Measurements from ENCODE around the gene RHOG. TPM values are rescaled to one million over a fixed set of nuclear protein-coding genes. Genes with fewer than 3 reads are reported as not detected.

RHOG gene
- total RNA-seq, 4 donors from 2014 or later, result 21.7 to 146 (median 80.6) TPM

DNA sequence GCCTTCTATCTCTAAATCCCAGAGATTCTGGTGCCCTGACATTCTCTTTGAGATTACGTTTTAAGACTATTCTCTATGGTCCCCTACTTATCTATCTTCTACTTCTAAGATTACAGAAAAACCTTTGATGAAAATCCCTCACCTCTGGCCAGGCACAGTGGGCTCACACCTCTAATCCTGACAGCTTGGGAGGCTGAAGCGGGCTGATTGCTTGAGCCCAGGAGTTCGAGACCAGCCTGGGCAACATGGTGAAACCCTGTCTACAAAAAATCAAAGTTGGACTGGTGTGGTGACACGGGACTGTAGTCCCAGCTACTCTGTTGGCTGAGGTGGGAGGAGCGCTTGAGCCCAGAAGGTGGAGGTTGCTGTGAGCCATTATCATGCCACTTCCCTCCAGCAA is 57.8 kb downstream of the RHOG start:
- H3K36me3 ChIP-seq, result peaks cover 0 to 24% (median 8%) of the 10 kb centered on the region in 4 donors
- 86 to 89% methylated on average over 1 to 5 of the region's 5 CpGs for WGBS, 2 donors (ENCODE audit: low coverage in 1 of 2)
- H3K4me1 ChIP-seq, result peaks cover 0 to 44% (median 6%) of the 10 kb centered on the region in 4 donors
- no peaks in the 10 kb centered on the region for H3K27me3 ChIP-seq
- DNase-seq, result no peak
- in situ Hi-C loops (cut with MboI; ENCODE audit: low pct_ligation_motif_present in 1 of 4, low pct_unique_long_range_greater_than_20kb in 1 of 4, low sequenced_read_pairs in 3 of 4), result no loop called here
- peak overlapping the region in 1 of 4 donors; percentile 12 for H3K27ac ChIP-seq
- H3K9me3 ChIP-seq, result no peaks in the 10 kb centered on the region
- TF ChIP-seq EP300 (IDR thresholded peaks at IDR 0.05; ENCODE audit: low read depth), result no peak
- no peak for TF ChIP-seq POLR2AphosphoS5 (IDR thresholded peaks at IDR 0.05)
- TF ChIP-seq, protein P1, sequence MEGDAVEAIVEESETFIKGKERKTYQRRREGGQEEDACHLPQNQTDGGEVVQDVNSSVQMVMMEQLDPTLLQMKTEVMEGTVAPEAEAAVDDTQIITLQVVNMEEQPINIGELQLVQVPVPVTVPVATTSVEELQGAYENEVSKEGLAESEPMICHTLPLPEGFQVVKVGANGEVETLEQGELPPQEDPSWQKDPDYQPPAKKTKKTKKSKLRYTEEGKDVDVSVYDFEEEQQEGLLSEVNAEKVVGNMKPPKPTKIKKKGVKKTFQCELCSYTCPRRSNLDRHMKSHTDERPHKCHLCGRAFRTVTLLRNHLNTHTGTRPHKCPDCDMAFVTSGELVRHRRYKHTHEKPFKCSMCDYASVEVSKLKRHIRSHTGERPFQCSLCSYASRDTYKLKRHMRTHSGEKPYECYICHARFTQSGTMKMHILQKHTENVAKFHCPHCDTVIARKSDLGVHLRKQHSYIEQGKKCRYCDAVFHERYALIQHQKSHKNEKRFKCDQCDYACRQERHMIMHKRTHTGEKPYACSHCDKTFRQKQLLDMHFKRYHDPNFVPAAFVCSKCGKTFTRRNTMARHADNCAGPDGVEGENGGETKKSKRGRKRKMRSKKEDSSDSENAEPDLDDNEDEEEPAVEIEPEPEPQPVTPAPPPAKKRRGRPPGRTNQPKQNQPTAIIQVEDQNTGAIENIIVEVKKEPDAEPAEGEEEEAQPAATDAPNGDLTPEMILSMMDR (IDR thresholded peaks at IDR 0.05), result no peak
- TF ChIP-seq POLR2A (IDR thresholded peaks at IDR 0.05), result no peak
- no peak overlapping the region for H3K4me3 ChIP-seq
- intact Hi-C loops (cut with DNase I; ENCODE audit: low total_unique reads), result no loop called here

DNA sequence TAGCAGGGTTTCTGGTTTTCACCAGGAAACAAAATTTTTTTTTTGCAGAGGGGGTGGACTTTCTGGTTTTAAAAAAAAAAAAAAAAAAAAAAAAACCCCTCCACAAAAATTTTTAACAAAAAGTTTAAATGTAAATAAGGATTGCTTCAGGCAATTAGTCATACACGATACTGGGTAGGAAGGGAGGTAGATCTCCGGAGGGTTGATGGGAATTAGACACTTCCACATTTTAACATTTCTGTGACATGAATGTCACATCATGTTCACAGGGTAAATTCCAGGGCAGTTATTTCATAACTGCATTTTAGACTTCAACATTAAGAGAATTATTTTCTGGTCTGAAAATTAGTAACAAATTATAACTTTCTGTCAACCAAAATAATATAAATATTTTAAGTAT is 59.3 kb downstream of the RHOG start:
- WGBS, 2 donors (ENCODE audit: low coverage in 1 of 2), result 33 to 42% methylated on average over 2 of the region's 2 CpGs
- no peak overlapping the region for H3K4me3 ChIP-seq
- peaks cover 0 to 33% (median 4%) of the 10 kb centered on the region in 4 donors for H3K4me1 ChIP-seq
- H3K36me3 ChIP-seq, result peaks cover 0 to 38% (median 14%) of the 10 kb centered on the region in 4 donors
- DNase-seq, result no peak
- in situ Hi-C loops (cut with MboI; ENCODE audit: low pct_ligation_motif_present in 1 of 4, low pct_unique_long_range_greater_than_20kb in 1 of 4, low sequenced_read_pairs in 3 of 4) (no loop called here), intact Hi-C loops (cut with DNase I; ENCODE audit: low total_unique reads) (no loop called here)
- no peak overlapping the region for H3K27ac ChIP-seq
- TF ChIP-seq POLR2A (IDR thresholded peaks at IDR 0.05) (no peak), EP300 (IDR thresholded peaks at IDR 0.05; ENCODE audit: low read depth) (no peak), POLR2AphosphoS5 (IDR thresholded peaks at IDR 0.05) (no peak)
- TF ChIP-seq, protein P1 (IDR thresholded peaks at IDR 0.05), result no peak
- no peaks in the 10 kb centered on the region for H3K9me3 ChIP-seq
- H3K27me3 ChIP-seq, result no peaks in the 10 kb centered on the region

Small RNA genes within 50 kb of the gene (small RNA-seq; reads per million reads assigned to genes)
- 0 to 0.55 (median 0) reads per million in 4 donors for gene RNU7-50P

Other genes with a start within 250 kb of the RHOG start
- under 1 TPM in 1 of 4 donors, not detected in 3; 0.64 TPM for gene ART5, start 199.0 kb downstream of the RHOG start, total RNA-seq
- 1 to 10 TPM in 2 of 4 donors, not detected in 2; 3.3 to 3.7 TPM for gene ART1, start 195.8 kb downstream of the RHOG start, total RNA-seq
- 1 to 10 TPM in 3 of 4 donors, not detected in 1; 1.2 to 5.2 (median 1.3) TPM for gene CHRNA10, start 169.6 kb downstream of the RHOG start, total RNA-seq
- 100 to 1,000 TPM in 1 of 4 donors, 10 to 100 TPM in 3; 37.0 to 103 (median 72.4) TPM for gene NUP98, start 43.4 kb downstream of the RHOG start, total RNA-seq
- 10 to 100 TPM in 3 of 4 donors, 1 to 10 TPM in 1; 8.2 to 41.1 (median 37.9) TPM for gene PGAP2, start 32.4 kb downstream of the RHOG start, total RNA-seq
- 10 to 100 TPM; 41.2 to 79.3 (median 48.0) TPM for gene STIM1, start 14.7 kb upstream of the RHOG start, total RNA-seq

Measured in transverse colon (tissue), 4 donors.